Measurements from ENCODE around the gene CCR7. TPM values are rescaled to one million over a fixed set of nuclear protein-coding genes. Genes with fewer than 3 reads are reported as not detected.

CCR7 gene
- total and polyA plus RNA-seq, 2 of the 13 experiments (the other 11 are each of a cell fraction or from before 2014, with no cell fraction given) = 0.04 to 0.53 TPM

GRCh38 chr17:40548982-40549685 lies 16.1 kb downstream of the CCR7 start:
- FAIRE-seq (peak; percentile 95), DNase-seq (ENCODE audit: low spot score) (peak; percentile 96), ATAC-seq (peak; percentile 63)
- ChIA-PET CTCF (ENCODE audit: low intra/inter-chr PET ratio, low total read pairs) (no interaction called here), POLR2A (interaction anchor here (0.6 to 4.3 kb wide), 24 partner anchors 9 to 1140 kb away, joined by 3 to 106 read pairs (median 4); partner anchors contain the start of genes EIF1, IGFBP4, KRT19 and TOP2A)
- peak overlapping the region; percentile 10 to 58 (median 24); a peak in 4 of 6 replicates for H3K4me3 ChIP-seq (replicated peaks in 1 of 3; ENCODE audit: insufficient read depth in 1 of 3, low read depth in 2 of 3, low read length in 3 of 3)
- in situ Hi-C loops (cut with HindIII; ENCODE audit: extremely low pct_ligation_motif_present, low pct_unique_long_range_greater_than_20kb) = no loop called here
- peaks cover 73% of the 10 kb centered on the region for H3K4me1 ChIP-seq (ENCODE audit: insufficient read depth, low read length)
- intact Hi-C loops (cut with micrococcal nuclease; ENCODE audit: unreplicated experiment) = loop anchor here (1.0 kb wide), 1 partner anchor 11 kb away; no protein-coding TSS in a partner anchor
- H3K9ac ChIP-seq (ENCODE audit: insufficient read depth, low read depth, low read length) = peak overlapping the region; percentile 70
- no peaks in the 10 kb centered on the region for H3K27me3 ChIP-seq (ENCODE audit: control insufficient read depth in 1 of 2, insufficient read depth in 2 of 2, low read length in 2 of 2)
- H3K4me2 ChIP-seq (ENCODE audit: low read depth, low read length) = peak overlapping the region; percentile 90
- H3K36me3 ChIP-seq (replicated peaks in 1 of 2; ENCODE audit: control insufficient read depth in 1 of 2, insufficient read depth in 2 of 2, low read length in 2 of 2) = no peaks in the 10 kb centered on the region
- no peaks in the 10 kb centered on the region for H4K20me1 ChIP-seq (ENCODE audit: insufficient read depth, low read length)
- no peaks in the 10 kb centered on the region for H3K9me3 ChIP-seq (ENCODE audit: low read length)
- H2AFZ ChIP-seq (ENCODE audit: low read length) = no peak overlapping the region
- TSS peak; percentile 90 for BruUV-seq (replicated peaks)
- H3K79me2 ChIP-seq (ENCODE audit: insufficient read depth, low read length) = no peaks in the 10 kb centered on the region
- peak overlapping the region; percentile 85 for H3K27ac ChIP-seq (ENCODE audit: extremely low read length, insufficient read depth, low read length)
- under 1% methylated on average over 9 of the region's 9 CpGs for WGBS (ENCODE audit: low lambda C conversion rate)
- TF ChIP-seq MXI1 (IDR thresholded peaks at IDR 0.05; ENCODE audit: borderline replicate concordance, low read depth, low read length) = peak; percentile 77; the same call in 1 of the 3 replicates
- TF ChIP-seq KDM6A (CRISPR knock-in tag; IDR thresholded peaks at IDR 0.05; ENCODE audit: low read depth) = peak; percentile 88
- TF ChIP-seq ZBTB2 (CRISPR knock-in tag; IDR thresholded peaks at IDR 0.05; ENCODE audit: low read depth) = no peak
- 0 out of 2 replicates have a peak, but pooled peaks have one; percentile 67 for TF ChIP-seq NRL (CRISPR knock-in tag; IDR thresholded peaks at IDR 0.05; ENCODE audit: borderline replicate concordance)
- TF ChIP-seq XBP1 (CRISPR knock-in tag; IDR thresholded peaks at IDR 0.05) = no peak
- no peak; the same call in 1 of the 2 replicates for TF ChIP-seq ZNF510 (CRISPR knock-in tag; IDR thresholded peaks at IDR 0.05; ENCODE audit: low read depth)
- peak; percentile 99 for TF ChIP-seq SMAD3 (CRISPR knock-in tag; IDR thresholded peaks at IDR 0.05)
- peak; percentile 98 for TF ChIP-seq MED1 (CRISPR knock-in tag; IDR thresholded peaks at IDR 0.05)
- no peak for TF ChIP-seq ZSCAN12 (CRISPR knock-in tag; IDR thresholded peaks at IDR 0.05)
- no peak for TF ChIP-seq PCBP2 (optimal IDR thresholded peaks at IDR 0.05; ENCODE audit: low read depth, low read length, poor library complexity, severe bottlenecking)
- TF ChIP-seq ZBTB49 (CRISPR knock-in tag; IDR thresholded peaks at IDR 0.05; ENCODE audit: borderline replicate concordance) = no peak
- peak; percentile 97 for TF ChIP-seq ZKSCAN8 (CRISPR knock-in tag; IDR thresholded peaks at IDR 0.05; ENCODE audit: borderline replicate concordance)
- TF ChIP-seq SMC3 (IDR thresholded peaks at IDR 0.05; ENCODE audit: low read length) = no peak; the same call in 1 of the 2 replicates
- no peak for TF ChIP-seq ZNF33A (CRISPR knock-in tag; IDR thresholded peaks at IDR 0.05; ENCODE audit: borderline replicate concordance)
- peak; percentile 78; the same call in 1 of the 2 replicates for TF ChIP-seq ZBED4 (CRISPR knock-in tag; IDR thresholded peaks at IDR 0.05; ENCODE audit: borderline replicate concordance)
- no peak; the same call in 1 of the 2 replicates for TF ChIP-seq PAX8 (CRISPR knock-in tag; IDR thresholded peaks at IDR 0.05; ENCODE audit: borderline replicate concordance)
